GM21423 (cell line): ENCODE data around the gene UVSSA.
"Not testable (repeated sequence)": the region's sequence is repeated elsewhere in the genome, so short reads cannot be mapped to it uniquely, and the experiment has no call there.

Experiments
- ATAC-seq: cut with Tn5 transposase; IDR thresholded peaks from one replicate; pipeline ENCODE4 v1.9.1; 2021; ENCODE audit warnings: mild to moderate bottlenecking, moderate library complexity; ENCODE audit not compliant: unreplicated experiment

The UVSSA gene

GRCh38 chr4:1329408-1330371, 17.3 kb upstream of the UVSSA start:
- ATAC-seq, result no peak

- ATAC-seq, result no peak
Measured at GRCh38 chr4:1330761-1331590, 16.0 kb upstream of the UVSSA start.

GRCh38 chr4:1331591-1332353, 15.2 kb upstream of the UVSSA start:
- no peak for ATAC-seq

GRCh38 chr4:1332686-1333085, 14.3 kb upstream of the UVSSA start:
- no peak for ATAC-seq

- no peak for ATAC-seq
Measured at GRCh38 chr4:1333256-1333655, 13.8 kb upstream of the UVSSA start.

GRCh38 chr4:1333851-1334578, 13.0 kb upstream of the UVSSA start:
- ATAC-seq, result not testable (repeated sequence)

GRCh38 chr4:1334579-1334895, 12.5 kb upstream of the UVSSA start:
- ATAC-seq, result no peak

GRCh38 chr4:1335193-1335883, 11.7 kb upstream of the UVSSA start:
- not testable (repeated sequence) for ATAC-seq

GRCh38 chr4:1336088-1336491, 10.9 kb upstream of the UVSSA start:
- ATAC-seq, result no peak

- no peak for ATAC-seq
Measured at GRCh38 chr4:1337376-1337831, 9.6 kb upstream of the UVSSA start.

GRCh38 chr4:1337951-1338751, 8.9 kb upstream of the UVSSA start:
- no peak for ATAC-seq

GRCh38 chr4:1338752-1339414, 8.1 kb upstream of the UVSSA start:
- ATAC-seq, result no peak

GRCh38 chr4:1339489-1339888, 7.5 kb upstream of the UVSSA start:
- ATAC-seq, result no peak

- no peak for ATAC-seq
Measured at GRCh38 chr4:1340181-1340747, 6.7 kb upstream of the UVSSA start.

GRCh38 chr4:1340861-1341260, 6.1 kb upstream of the UVSSA start:
- ATAC-seq, result no peak

- no peak for ATAC-seq
Measured at GRCh38 chr4:1342003-1342402, 5.0 kb upstream of the UVSSA start.

GRCh38 chr4:1344696-1345095, 2.3 kb upstream of the UVSSA start:
- ATAC-seq, result no peak
